Thyroid gland (tissue), 4 donors: ENCODE data around the gene SEPTIN1.

Source experiments
- POLR2A ChIP-seq, 2 donors: fragments of 450-650 bp; IDR thresholded peaks; one replicate each; pipeline ENCODE4 v1.6.1; 2017; ENCODE audit warnings: antibody characterized with exemption in 2 of 2, mild to moderate bottlenecking in 2 of 2, moderate library complexity in 1 of 2
- TF ChIP-seq, protein P1 (sequence below), 6 experiments: fragments of 200-600 bp in 3 of 6; fragments of 450-650 bp in 3 of 6; sonication (generic) in 3 of 6; IDR thresholded peaks; one replicate each; pipeline ENCODE4 v1.5.1; 2016 to 2019; ENCODE audit warnings: antibody characterized with exemption in 6 of 6, mild to moderate bottlenecking in 2 of 6, inconsistent platforms in 1 of 6, moderate library complexity in 1 of 6

DNA sequence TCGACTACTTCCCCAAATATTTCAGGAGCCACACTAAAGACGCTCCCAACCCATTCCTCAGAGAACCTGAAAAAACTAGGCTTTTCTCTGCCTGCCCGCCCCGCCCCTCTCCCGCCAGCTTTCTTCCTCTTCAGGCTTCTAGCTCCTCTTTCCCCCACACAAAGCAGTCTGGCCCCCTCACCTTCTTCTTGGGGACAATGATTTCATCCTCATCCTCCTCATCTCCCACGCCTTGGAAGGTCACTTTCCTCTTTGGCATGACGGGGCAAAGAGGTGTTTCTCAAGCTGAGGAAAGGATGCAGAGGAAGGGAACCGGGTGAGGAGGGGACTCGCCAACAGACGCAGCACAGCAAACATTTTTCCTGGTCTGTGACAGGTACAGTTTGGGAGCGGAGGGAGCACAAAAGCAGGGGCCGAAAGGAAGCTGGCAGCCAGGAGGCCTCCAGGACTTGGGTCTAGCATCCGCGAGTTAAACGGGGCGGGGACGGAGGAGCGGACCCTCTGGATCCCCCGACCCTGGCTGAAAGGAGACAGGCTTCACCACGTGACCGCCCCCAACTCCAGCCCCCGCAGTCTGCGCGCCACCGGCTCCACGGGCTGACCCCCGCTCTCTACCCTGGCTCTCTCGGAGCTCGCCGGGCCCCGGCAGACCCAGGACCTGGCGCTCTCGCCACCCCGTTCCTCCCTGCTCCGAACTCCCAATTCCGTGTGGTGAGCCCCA lies 27.8 kb downstream of the SEPTIN1 start:
- TF ChIP-seq POLR2A (IDR thresholded peaks at IDR 0.05), result no peak
- TF ChIP-seq, protein P1, sequence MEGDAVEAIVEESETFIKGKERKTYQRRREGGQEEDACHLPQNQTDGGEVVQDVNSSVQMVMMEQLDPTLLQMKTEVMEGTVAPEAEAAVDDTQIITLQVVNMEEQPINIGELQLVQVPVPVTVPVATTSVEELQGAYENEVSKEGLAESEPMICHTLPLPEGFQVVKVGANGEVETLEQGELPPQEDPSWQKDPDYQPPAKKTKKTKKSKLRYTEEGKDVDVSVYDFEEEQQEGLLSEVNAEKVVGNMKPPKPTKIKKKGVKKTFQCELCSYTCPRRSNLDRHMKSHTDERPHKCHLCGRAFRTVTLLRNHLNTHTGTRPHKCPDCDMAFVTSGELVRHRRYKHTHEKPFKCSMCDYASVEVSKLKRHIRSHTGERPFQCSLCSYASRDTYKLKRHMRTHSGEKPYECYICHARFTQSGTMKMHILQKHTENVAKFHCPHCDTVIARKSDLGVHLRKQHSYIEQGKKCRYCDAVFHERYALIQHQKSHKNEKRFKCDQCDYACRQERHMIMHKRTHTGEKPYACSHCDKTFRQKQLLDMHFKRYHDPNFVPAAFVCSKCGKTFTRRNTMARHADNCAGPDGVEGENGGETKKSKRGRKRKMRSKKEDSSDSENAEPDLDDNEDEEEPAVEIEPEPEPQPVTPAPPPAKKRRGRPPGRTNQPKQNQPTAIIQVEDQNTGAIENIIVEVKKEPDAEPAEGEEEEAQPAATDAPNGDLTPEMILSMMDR (IDR thresholded peaks at IDR 0.05), result no peak
